Gastrocnemius medialis (tissue), 4 donors: ENCODE data around the gene DAPK1. TPM values are rescaled to one million over a fixed set of nuclear protein-coding genes. Genes with fewer than 3 reads are reported as not detected.
A peak's percentile ranks its signal among the peaks of the same experiment; 100 is the strongest.

Experiments
- ATAC-seq, 2 donors: fragments of 150-250 bp; one replicate each; pipeline ENCODE4 v1.9.1; 2016
- DNase-seq, 2 donors: peaks; one replicate each; pipeline ENCODE4 v3.0.0-alpha.2; 2019
- H3K27ac ChIP-seq, 4 donors: fragments of 200-600 bp; sonication (generic); 1 replicate in 1 of 4; 2 replicates in 3 of 4; pipeline ENCODE4 v1.5.1; 2016 to 2018; ENCODE audit warnings: mild to moderate bottlenecking in 2 of 4, moderate library complexity in 1 of 4
- H3K27me3 ChIP-seq, 3 donors: fragments of 200-600 bp; sonication (generic) in 2 of 3; 1 replicate in 1 of 3; 2 replicates in 2 of 3; pipeline versions ENCODE4 v1.5.1 to v1.6.0; 2016 to 2019; ENCODE audit warnings: mild to moderate bottlenecking in 1 of 3, moderate library complexity in 1 of 3
- H3K36me3 ChIP-seq, 2 donors: fragments of 200-600 bp; sonication (generic) in 1 of 2; one replicate each; pipeline ENCODE4 v1.5.1; 2017 to 2018
- H3K4me1 ChIP-seq, 2 donors: fragments of 200-600 bp; sonication (generic) in 1 of 2; one replicate each; pipeline ENCODE4 v1.5.1; 2016 to 2017; ENCODE audit warnings: mild to moderate bottlenecking in 2 of 2
- H3K4me3 ChIP-seq, 4 donors: fragments of 200-600 bp; sonication (generic) in 3 of 4; 1 replicate in 1 of 4; 2 replicates in 3 of 4; pipeline ENCODE4 v1.5.1; 2016 to 2019; ENCODE audit warnings: mild to moderate bottlenecking in 2 of 4
- H3K9me3 ChIP-seq, 3 donors: fragments of 200-600 bp; sonication (generic) in 2 of 3; 1 replicate in 1 of 3; 2 replicates in 2 of 3; pipeline ENCODE4 v1.5.1; 2016 to 2019
- CTCF ChIP-seq, 5 experiments: fragments of 450-650 bp in 3 of 5; fragments of 200-600 bp in 2 of 5; sonication (generic) in 2 of 5; IDR thresholded peaks in 4 of 5; conservative IDR thresholded peaks in 1 of 5; 1 replicate in 4 of 5; 2 replicates in 1 of 5; pipeline ENCODE4 v1.5.1; 2016 to 2019; ENCODE audit warnings: antibody characterized with exemption in 5 of 5, mild to moderate bottlenecking in 3 of 5, moderate library complexity in 3 of 5
- POLR2A ChIP-seq, 2 donors: fragments of 450-650 bp; IDR thresholded peaks; one replicate each; pipeline ENCODE4 v1.6.1; 2017; ENCODE audit warnings: antibody characterized with exemption in 2 of 2, mild to moderate bottlenecking in 2 of 2, moderate library complexity in 2 of 2
- in situ Hi-C, 4 donors: fragments of 200-750 bp; cut with MboI; loops; one replicate each; pipeline versions ENCODE4 v1.15.0 to v1.8.0; 2017; ENCODE audit warnings: low sequenced_read_pairs in 4 of 4
- intact Hi-C: fragments of 100-400 bp; cut with DNase I; formaldehyde crosslinking; loops from one replicate; pipeline ENCODE4 v1.15.1; 2023; ENCODE audit warnings: low total_unique reads
- total RNA-seq, 4 donors: library from RNA; depleted of rRNA; stranded (reverse); fragments of >200 nt; gene quantifications; one replicate each; pipeline versions ENCODE4 v1.1.0 to v1.2.3, GENCODE V29; 2016

DAPK1 gene
- total RNA-seq, 4 donors from 2014 or later: 1.2 to 4.3 (median 2.7) TPM

GRCh38 chr9:87718231-87718630 is 220.6 kb downstream of the DAPK1 start:
- Histone ChIP-seq H3K36me3 (no peaks in the 10 kb centered on the region), H3K9me3 (no peaks in the 10 kb centered on the region), H3K4me3 (no peak overlapping the region), H3K4me1 (peaks cover 7 to 13% of the 10 kb centered on the region in 2 donors), H3K27ac (no peak overlapping the region), H3K27me3 (no peaks in the 10 kb centered on the region)
- TF ChIP-seq POLR2A (IDR thresholded peaks at IDR 0.05) (no peak), CTCF (IDR thresholded peaks at IDR 0.05 in 4 of 5, conservative IDR thresholded peaks at IDR 0.05 in 1 of 5) (no peak)
- intact Hi-C loops (no loop called here), in situ Hi-C loops (no loop called here)
- no peak for ATAC-seq
- no peak for DNase-seq

GRCh38 chr9:87718852-87719612 is 221.4 kb downstream of the DAPK1 start:
- H3K9me3 ChIP-seq: no peaks in the 10 kb centered on the region
- intact Hi-C loops: no loop called here
- no peak overlapping the region for H3K27ac ChIP-seq
- TF ChIP-seq POLR2A (IDR thresholded peaks at IDR 0.05): no peak
- no peak for TF ChIP-seq CTCF (IDR thresholded peaks at IDR 0.05 in 4 of 5, conservative IDR thresholded peaks at IDR 0.05 in 1 of 5)
- no peaks in the 10 kb centered on the region for H3K36me3 ChIP-seq
- DNase-seq (no peak), ATAC-seq (no peak)
- peaks cover under 1 to 9% of the 10 kb centered on the region in 2 donors for H3K4me1 ChIP-seq
- H3K27me3 ChIP-seq: no peaks in the 10 kb centered on the region
- H3K4me3 ChIP-seq: no peak overlapping the region
- in situ Hi-C loops: no loop called here

- intact Hi-C loops: loop anchor here (10.0 kb wide), 1 partner anchor 1775 kb away; the partner anchor contains the start of gene NAA35
- no peaks in the 10 kb centered on the region for H3K36me3 ChIP-seq
- ATAC-seq (no peak), DNase-seq (no peak)
- H3K27ac ChIP-seq: no peak overlapping the region
- H3K4me3 ChIP-seq: no peak overlapping the region
- no peaks in the 10 kb centered on the region for H3K27me3 ChIP-seq
- TF ChIP-seq CTCF (IDR thresholded peaks at IDR 0.05 in 4 of 5, conservative IDR thresholded peaks at IDR 0.05 in 1 of 5) (no peak), POLR2A (IDR thresholded peaks at IDR 0.05) (no peak)
- peaks cover 0 to 2% of the 10 kb centered on the region in 2 donors for H3K4me1 ChIP-seq
- no peaks in the 10 kb centered on the region for H3K9me3 ChIP-seq
- in situ Hi-C loops: no loop called here
These were observed 222.5 kb downstream of the DAPK1 start for GRCh38 chr9:87720173-87720572.

- peaks cover 0 to 3% of the 10 kb centered on the region in 2 donors for H3K36me3 ChIP-seq
- TF ChIP-seq CTCF (IDR thresholded peaks at IDR 0.05 in 4 of 5, conservative IDR thresholded peaks at IDR 0.05 in 1 of 5): no peak
- H3K4me1 ChIP-seq: peaks cover 10 to 14% of the 10 kb centered on the region in 2 donors
- intact Hi-C loops (loop anchor here (10.0 kb wide), 1 partner anchor 1778 kb away; the partner anchor contains the start of gene NAA35), in situ Hi-C loops (no loop called here)
- DNase-seq (peak; percentile 13 to 31), ATAC-seq (no peak)
- no peaks in the 10 kb centered on the region for H3K9me3 ChIP-seq
- H3K27me3 ChIP-seq: no peaks in the 10 kb centered on the region
- H3K4me3 ChIP-seq: no peak overlapping the region
- no peak overlapping the region for H3K27ac ChIP-seq
These were observed 224.9 kb downstream of the DAPK1 start for GRCh38 chr9:87722393-87723088.
